Lower leg skin (tissue), 3 donors: ENCODE measurements around the gene GUCA1A.

Source experiments
- CTCF ChIP-seq, 3 donors: fragments of 450-650 bp; IDR thresholded peaks; one replicate each; pipeline ENCODE4 v1.5.1; 2016; ENCODE audit warnings: antibody characterized with exemption in 3 of 3, mild to moderate bottlenecking in 3 of 3, moderate library complexity in 2 of 3
- POLR2A ChIP-seq, 2 donors: fragments of 450-650 bp; IDR thresholded peaks; one replicate each; pipeline ENCODE4 v1.6.1; 2016 to 2017; ENCODE audit warnings: antibody characterized with exemption in 2 of 2, mild to moderate bottlenecking in 1 of 2, moderate library complexity in 1 of 2

GRCh38 chr6:42153921-42154320, 19.2 kb upstream of the GUCA1A start:
- TF ChIP-seq POLR2A (IDR thresholded peaks at IDR 0.05) (no peak), CTCF (IDR thresholded peaks at IDR 0.05) (no peak)
